ENCODE measurements around the gene MRPS27. TPM values are rescaled to one million over a fixed set of nuclear protein-coding genes. Genes with fewer than 3 reads are reported as not detected.

Gene MRPS27
- total RNA-seq, 1 donor from 2014 or later: 98.4 TPM

DNA sequence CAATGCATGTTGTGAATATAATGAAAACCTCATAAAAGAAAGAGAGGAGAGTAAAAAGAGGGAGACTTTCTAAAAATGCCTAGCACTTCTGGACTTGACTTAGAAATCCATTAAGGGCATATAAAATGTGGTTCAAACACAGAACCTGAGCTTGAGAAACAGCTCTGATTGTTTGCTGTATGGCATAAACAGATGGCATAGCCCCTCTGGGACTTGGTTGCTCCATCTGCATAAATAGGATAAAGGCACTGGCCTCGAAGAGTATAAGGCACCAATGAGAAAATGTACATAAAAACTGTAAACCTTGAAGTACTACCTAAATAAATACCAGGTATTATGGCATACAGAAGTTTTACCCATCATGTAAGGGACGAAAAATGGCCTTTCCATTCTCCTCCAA is 23.8 kb downstream of the MRPS27 start:
- DNase-seq (ENCODE audit: low spot score): no peak
- H3K9me3 Mint-ChIP-seq: no peaks in the 10 kb centered on the region
- H3K27me3 Mint-ChIP-seq (ENCODE audit: low read depth): no peaks in the 10 kb centered on the region
- peaks cover 27% of the 10 kb centered on the region for H3K4me1 Mint-ChIP-seq (ENCODE audit: low read depth)
- no peak overlapping the region for H3K4me3 Mint-ChIP-seq (ENCODE audit: low read depth)
- H3K36me3 Mint-ChIP-seq (ENCODE audit: low read depth): peaks cover 66% of the 10 kb centered on the region
- intact Hi-C loops (cut with micrococcal nuclease): no loop called here
- H3K27ac Mint-ChIP-seq: no peak overlapping the region

DNA sequence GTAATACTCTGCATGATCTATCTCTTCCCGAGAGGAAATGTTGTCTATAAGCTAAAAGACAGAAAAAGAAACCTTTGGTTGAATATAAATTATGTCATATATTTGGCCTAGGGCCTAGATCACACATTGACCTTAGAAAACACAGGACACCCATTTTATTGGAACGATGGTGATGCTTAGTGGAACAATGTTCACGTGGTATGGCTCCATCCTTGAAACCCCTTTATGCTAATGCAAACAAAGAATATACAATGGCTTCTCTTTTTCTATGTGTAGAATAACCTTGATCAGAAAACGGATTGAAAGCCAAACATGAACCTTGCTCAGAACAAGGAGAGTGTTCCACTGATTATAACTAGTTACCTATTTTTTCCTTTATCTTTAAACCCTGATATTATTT is 24.5 kb downstream of the MRPS27 start:
- intact Hi-C loops (cut with micrococcal nuclease): no loop called here
- Mint-ChIP-seq H3K4me1 (ENCODE audit: low read depth) (peaks cover 23% of the 10 kb centered on the region), H3K36me3 (ENCODE audit: low read depth) (peaks cover 63% of the 10 kb centered on the region), H3K27ac (no peak overlapping the region), H3K9me3 (no peaks in the 10 kb centered on the region), H3K27me3 (ENCODE audit: low read depth) (no peaks in the 10 kb centered on the region), H3K4me3 (ENCODE audit: low read depth) (no peak overlapping the region)
- no peak for DNase-seq (ENCODE audit: low spot score)

DNA sequence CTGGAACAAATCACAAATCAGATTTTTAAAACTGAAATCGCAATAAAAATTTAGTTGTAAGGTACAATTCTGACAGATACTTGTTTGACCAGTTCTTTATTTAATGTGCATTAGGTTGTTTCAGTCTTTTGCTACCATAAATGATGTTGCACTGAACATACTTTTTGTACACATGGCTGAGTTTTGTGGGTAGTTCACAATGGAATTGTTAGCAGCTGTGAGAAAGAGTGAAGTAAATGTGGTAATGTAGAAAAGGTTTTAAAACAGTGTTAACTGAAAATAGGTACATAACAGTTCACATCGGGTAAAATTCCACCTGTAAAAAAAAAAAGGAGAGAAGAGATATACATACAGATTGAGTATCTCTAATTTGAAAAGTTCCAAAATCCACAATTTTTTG is 25.6 kb downstream of the MRPS27 start:
- intact Hi-C loops (cut with micrococcal nuclease): no loop called here
- no peak for DNase-seq (ENCODE audit: low spot score)
- Mint-ChIP-seq H3K27me3 (ENCODE audit: low read depth) (no peaks in the 10 kb centered on the region), H3K36me3 (ENCODE audit: low read depth) (peaks cover 63% of the 10 kb centered on the region), H3K4me3 (ENCODE audit: low read depth) (no peak overlapping the region), H3K27ac (no peak overlapping the region), H3K4me1 (ENCODE audit: low read depth) (peaks cover 14% of the 10 kb centered on the region), H3K9me3 (no peaks in the 10 kb centered on the region)

DNA sequence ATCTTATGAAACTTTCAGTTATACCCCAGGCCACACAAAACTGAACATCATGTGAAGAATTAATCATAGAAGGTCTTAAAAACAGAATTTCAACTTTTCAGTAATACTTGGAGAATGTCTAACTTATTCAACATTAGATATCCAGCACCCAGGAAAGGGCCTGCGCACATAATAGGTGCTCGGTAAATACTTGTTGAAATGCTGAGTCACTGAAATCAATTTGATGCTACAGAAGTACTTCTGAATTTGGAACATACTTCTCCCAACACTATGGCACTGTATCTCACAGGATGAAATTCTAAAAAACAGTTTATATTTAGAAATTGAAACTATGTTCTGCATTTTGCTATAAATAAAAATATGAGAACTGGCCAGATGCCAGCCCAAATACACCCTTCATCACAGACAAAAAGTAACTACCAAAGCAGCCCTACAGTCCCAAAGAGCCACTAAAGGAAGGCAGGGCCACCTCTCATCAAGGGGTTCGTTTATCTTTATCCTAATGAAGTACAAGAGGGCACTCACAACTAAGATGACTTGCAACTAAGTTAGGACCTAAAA is 26.5 kb downstream of the MRPS27 start:
- Mint-ChIP-seq H3K9me3 (no peaks in the 10 kb centered on the region), H3K4me3 (ENCODE audit: low read depth) (no peak overlapping the region), H3K4me1 (ENCODE audit: low read depth) (peaks cover 8% of the 10 kb centered on the region), H3K27ac (no peak overlapping the region), H3K36me3 (ENCODE audit: low read depth) (peaks cover 60% of the 10 kb centered on the region), H3K27me3 (ENCODE audit: low read depth) (no peaks in the 10 kb centered on the region)
- DNase-seq (ENCODE audit: low spot score): no peak
- intact Hi-C loops (cut with micrococcal nuclease): no loop called here

DNA sequence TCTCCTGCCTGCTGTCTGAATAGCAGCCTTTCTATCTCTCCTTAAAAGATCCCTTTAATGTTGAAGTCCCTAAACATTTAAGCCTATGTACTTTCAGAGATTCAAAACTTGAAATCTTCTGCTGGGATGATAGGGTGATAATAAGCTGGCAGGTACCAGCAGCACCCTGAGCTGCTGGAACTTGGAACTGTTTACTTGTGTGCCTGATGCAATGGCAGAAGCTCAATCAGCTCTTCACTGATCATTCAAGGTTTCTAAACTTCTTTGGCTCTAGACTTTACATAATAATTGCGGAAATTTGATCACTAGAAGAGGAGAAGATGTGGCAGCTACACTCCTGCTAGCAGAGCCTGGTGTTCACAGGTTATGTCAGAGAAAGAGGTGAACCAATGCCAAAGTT is 27.6 kb downstream of the MRPS27 start:
- Mint-ChIP-seq H3K36me3 (ENCODE audit: low read depth) (peaks cover 63% of the 10 kb centered on the region), H3K27me3 (ENCODE audit: low read depth) (no peaks in the 10 kb centered on the region), H3K27ac (no peak overlapping the region), H3K9me3 (no peaks in the 10 kb centered on the region), H3K4me1 (ENCODE audit: low read depth) (peaks cover 4% of the 10 kb centered on the region), H3K4me3 (ENCODE audit: low read depth) (no peak overlapping the region)
- DNase-seq (ENCODE audit: low spot score): no peak
- intact Hi-C loops (cut with micrococcal nuclease): no loop called here

DNA sequence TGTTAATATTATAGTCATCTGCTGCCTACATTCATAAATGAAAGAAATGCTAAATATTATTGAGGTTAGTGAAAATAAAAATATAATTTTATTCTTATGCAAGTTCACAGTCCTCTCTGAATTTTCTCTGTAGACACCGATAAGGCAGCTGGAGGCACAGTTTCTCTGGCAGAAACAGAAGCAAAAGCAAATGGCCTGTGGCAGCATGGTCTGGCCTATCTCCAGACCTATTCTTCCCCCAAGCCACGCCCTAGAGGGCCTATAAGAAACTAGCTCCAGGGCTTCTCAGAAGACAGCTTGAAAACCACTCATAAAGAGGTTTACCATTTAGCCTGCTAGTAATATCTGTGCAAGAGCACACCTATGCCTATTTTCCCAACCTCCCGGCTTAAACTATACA is 28.4 kb downstream of the MRPS27 start:
- Mint-ChIP-seq H3K27me3 (ENCODE audit: low read depth) (no peaks in the 10 kb centered on the region), H3K9me3 (no peaks in the 10 kb centered on the region), H3K36me3 (ENCODE audit: low read depth) (peaks cover 62% of the 10 kb centered on the region)

DNA sequence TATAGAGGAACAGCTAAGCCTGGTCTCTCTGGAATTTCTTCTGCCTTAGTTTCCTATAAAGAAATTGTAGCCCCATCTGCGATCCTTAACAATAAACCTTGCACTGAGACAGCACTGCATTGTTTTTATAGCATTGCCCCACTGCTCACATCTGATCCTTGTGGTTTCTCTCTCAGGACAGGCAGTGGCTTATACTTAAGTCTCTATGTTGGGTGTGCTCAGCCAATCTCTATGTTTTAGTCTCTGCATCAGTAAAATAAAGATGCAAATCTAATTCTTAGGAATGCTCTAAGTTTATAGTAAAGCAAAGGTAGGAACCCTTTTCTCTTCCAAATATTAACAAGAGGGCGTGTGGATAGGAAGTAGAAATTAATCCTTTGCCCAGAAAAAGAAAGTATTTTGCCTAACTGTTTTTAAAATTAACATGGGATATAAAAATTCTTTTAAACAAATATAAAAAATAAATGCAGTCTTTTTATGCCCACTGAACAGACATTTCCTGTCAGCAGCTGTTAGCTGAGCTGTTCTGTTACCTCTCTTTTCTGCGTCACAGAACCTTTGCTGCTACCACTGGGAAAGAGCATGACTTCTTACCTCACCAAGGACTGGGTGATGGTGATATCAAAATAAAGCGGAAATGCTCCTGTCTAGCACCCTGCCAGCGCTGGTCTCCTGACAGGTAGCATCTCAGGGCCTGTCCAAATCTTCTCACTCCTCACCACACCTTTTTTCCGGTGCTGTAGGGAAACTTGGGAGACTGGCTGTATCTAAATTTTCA is 29.5 kb downstream of the MRPS27 start:
- Mint-ChIP-seq H3K27ac (no peak overlapping the region), H3K9me3 (no peaks in the 10 kb centered on the region), H3K4me1 (ENCODE audit: low read depth) (peaks cover 2% of the 10 kb centered on the region), H3K36me3 (ENCODE audit: low read depth) (peaks cover 60% of the 10 kb centered on the region), H3K27me3 (ENCODE audit: low read depth) (no peaks in the 10 kb centered on the region), H3K4me3 (ENCODE audit: low read depth) (no peak overlapping the region)
- no peak for DNase-seq (ENCODE audit: low spot score)
- intact Hi-C loops (cut with micrococcal nuclease): no loop called here

More for the DNA sequence above, 28.4 kb downstream of the MRPS27 start:
- intact Hi-C loops (cut with micrococcal nuclease): no loop called here
- no peak overlapping the region for H3K4me3 Mint-ChIP-seq (ENCODE audit: low read depth)
- DNase-seq (ENCODE audit: low spot score): no peak
- no peak overlapping the region for H3K27ac Mint-ChIP-seq
- peaks cover 2% of the 10 kb centered on the region for H3K4me1 Mint-ChIP-seq (ENCODE audit: low read depth)

DNA sequence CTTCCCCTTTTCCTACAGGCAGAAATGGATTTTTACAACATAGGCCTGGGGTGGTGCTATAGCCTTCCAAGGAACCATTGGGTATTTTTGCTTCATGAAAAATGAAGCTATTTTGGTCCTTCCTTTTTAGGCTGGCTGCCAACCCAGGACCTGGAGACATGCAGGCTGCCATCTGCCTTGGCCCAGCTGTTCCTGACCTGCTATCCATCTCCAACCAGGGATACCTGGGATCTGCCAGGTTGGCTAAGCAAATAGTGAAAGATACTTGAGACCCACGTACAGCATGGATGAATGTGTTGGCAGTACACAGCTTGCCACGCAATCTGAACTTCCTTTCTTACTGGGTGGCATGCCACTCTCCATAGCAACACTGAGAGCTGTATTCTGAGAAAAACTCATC is 31.1 kb downstream of the MRPS27 start:
- H3K36me3 Mint-ChIP-seq (ENCODE audit: low read depth): peaks cover 51% of the 10 kb centered on the region
- no peak overlapping the region for H3K27ac Mint-ChIP-seq
- DNase-seq (ENCODE audit: low spot score): no peak
- H3K4me3 Mint-ChIP-seq (ENCODE audit: low read depth): no peak overlapping the region
- no peaks in the 10 kb centered on the region for H3K9me3 Mint-ChIP-seq
- no peaks in the 10 kb centered on the region for H3K4me1 Mint-ChIP-seq (ENCODE audit: low read depth)
- H3K27me3 Mint-ChIP-seq (ENCODE audit: low read depth): no peaks in the 10 kb centered on the region
- intact Hi-C loops (cut with micrococcal nuclease): no loop called here

DNA sequence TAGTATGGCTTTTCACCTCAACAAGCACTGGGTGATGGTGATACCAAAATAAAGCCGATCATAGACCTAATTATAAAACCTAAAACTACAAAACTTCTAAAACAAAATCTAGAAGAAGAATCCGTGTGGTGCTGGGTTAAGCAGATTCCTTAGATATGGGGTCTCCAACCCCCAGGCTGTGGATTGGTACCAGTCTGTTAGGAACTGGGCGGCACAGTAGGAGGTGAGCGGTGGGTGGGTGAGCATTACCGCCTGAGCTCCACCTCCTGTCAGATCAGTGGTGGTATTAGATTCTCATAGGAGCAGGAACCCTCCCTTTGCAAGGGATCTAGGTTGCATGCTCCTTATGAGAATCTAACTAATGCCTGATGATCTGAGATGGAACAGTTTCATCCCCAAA is 33.2 kb downstream of the MRPS27 start:
- no peaks in the 10 kb centered on the region for H3K27me3 Mint-ChIP-seq (ENCODE audit: low read depth)
- no peak for DNase-seq (ENCODE audit: low spot score)
- no peaks in the 10 kb centered on the region for H3K9me3 Mint-ChIP-seq
- intact Hi-C loops (cut with micrococcal nuclease): no loop called here
- peaks cover 7% of the 10 kb centered on the region for H3K4me1 Mint-ChIP-seq (ENCODE audit: low read depth)
- no peak overlapping the region for H3K27ac Mint-ChIP-seq
- peaks cover 51% of the 10 kb centered on the region for H3K36me3 Mint-ChIP-seq (ENCODE audit: low read depth)
- H3K4me3 Mint-ChIP-seq (ENCODE audit: low read depth): no peak overlapping the region

DNA sequence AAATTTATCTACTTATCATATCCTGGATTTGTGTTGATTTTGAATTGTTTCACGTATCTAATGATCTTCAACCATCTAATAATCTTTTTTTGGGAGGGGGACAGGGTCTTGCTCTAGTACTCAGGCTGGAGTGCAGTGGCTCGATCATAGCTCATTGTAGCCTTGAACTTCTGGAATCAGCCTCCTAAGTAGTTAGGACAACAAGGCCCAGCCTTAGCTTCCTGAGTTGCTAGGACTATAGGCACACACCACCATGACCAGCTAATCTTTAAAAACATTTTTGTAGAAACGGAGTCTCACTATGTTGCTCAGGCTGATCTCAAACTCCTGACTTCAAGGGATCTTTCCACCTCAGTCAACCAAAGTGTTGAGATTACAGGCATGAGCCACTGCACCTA is 34.6 kb downstream of the MRPS27 start:
- no peaks in the 10 kb centered on the region for H3K9me3 Mint-ChIP-seq
- H3K27me3 Mint-ChIP-seq (ENCODE audit: low read depth): no peaks in the 10 kb centered on the region
- intact Hi-C loops (cut with micrococcal nuclease): no loop called here
- H3K36me3 Mint-ChIP-seq (ENCODE audit: low read depth): peaks cover 56% of the 10 kb centered on the region
- H3K4me1 Mint-ChIP-seq (ENCODE audit: low read depth): peaks cover 7% of the 10 kb centered on the region
- no peak for DNase-seq (ENCODE audit: low spot score)
- H3K4me3 Mint-ChIP-seq (ENCODE audit: low read depth): no peak overlapping the region
- H3K27ac Mint-ChIP-seq: no peak overlapping the region

DNA sequence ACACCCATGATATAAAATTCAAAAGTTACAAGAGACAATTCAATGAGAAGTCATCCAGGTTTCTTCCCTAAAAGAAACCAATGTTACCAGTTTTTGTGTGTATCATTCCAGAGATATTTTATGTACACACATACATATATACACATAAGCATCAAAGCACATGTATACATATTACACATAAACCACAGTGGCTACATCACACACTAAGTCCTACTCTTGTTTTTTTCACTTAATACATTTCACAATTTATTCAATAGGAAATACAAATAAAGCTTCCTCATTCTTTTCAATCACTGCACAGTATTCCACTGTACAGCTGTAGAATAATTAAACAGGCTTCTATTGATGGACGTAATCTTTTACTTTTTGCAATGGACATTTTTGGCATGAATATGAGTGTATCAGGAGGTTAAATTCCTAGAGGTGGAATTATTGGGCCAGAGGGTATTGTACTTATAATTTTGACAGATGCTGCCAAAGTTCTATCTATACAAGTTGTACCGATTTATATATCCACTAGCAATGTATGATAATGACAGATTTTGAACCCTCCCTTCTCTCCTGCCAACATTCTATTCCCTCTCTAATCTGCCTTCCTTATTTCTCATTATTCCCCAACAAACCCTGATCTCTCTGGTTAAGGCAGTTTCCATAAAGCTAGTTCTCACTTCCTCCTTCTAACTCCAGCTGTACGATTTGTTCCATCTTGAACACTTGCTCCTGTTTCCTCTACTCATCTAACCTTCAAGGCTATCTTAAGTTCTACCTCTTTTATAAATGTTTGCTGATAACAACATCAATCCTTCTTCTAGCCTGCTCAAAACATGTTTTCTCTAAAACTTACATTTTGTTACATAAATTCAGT is 35.2 kb downstream of the MRPS27 start:
- intact Hi-C loops (cut with micrococcal nuclease): no loop called here
- Mint-ChIP-seq H3K36me3 (ENCODE audit: low read depth) (peaks cover 54% of the 10 kb centered on the region), H3K27me3 (ENCODE audit: low read depth) (no peaks in the 10 kb centered on the region), H3K27ac (no peak overlapping the region), H3K9me3 (no peaks in the 10 kb centered on the region), H3K4me3 (ENCODE audit: low read depth) (no peak overlapping the region), H3K4me1 (ENCODE audit: low read depth) (peaks cover 7% of the 10 kb centered on the region)
- DNase-seq (ENCODE audit: low spot score): no peak

DNA sequence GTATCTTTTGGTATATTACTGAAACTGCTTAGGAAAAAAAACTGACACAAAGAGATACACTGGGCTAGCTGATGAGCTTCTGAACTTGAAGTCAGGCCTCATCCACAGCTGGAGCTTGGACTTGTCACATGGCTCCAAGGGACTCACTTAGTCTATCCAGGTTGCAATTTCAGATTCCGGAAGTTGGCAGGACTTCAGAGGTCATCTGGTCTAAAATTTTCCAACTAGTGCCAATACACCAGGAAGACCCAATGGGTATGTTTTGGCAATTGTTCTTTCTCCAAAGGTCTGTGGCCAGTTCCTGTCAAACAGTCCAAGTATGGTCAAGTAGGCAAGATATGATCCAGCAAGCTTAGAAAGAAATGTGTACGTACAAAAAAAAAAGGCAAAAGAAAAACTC is 36.7 kb downstream of the MRPS27 start:
- DNase-seq (ENCODE audit: low spot score): no peak
- Mint-ChIP-seq H3K27me3 (ENCODE audit: low read depth) (no peaks in the 10 kb centered on the region), H3K9me3 (no peaks in the 10 kb centered on the region), H3K4me1 (ENCODE audit: low read depth) (peaks cover 7% of the 10 kb centered on the region), H3K27ac (no peak overlapping the region), H3K4me3 (ENCODE audit: low read depth) (no peak overlapping the region), H3K36me3 (ENCODE audit: low read depth) (peaks cover 55% of the 10 kb centered on the region)
- intact Hi-C loops (cut with micrococcal nuclease): no loop called here

DNA sequence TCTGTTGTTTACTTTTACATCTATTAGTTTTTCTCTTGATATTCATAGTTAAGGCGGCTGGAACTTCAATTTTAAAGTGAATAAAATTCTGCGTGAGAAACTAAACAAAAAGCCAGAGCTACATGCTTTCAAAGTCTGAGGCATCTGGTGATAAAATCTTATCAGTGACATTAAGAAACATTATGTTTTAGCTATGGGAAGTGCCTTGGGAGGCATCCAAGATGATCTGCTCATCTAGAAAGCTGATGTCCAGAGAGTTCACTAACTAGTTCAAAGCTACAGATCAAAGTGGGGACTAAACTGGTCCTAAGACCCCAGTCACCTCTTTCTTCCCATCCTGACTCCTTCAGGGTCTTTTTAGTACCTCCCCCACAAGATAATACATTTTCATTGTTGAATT is 37.2 kb downstream of the MRPS27 start:
- DNase-seq (ENCODE audit: low spot score): no peak
- H3K27me3 Mint-ChIP-seq (ENCODE audit: low read depth): no peaks in the 10 kb centered on the region
- H3K27ac Mint-ChIP-seq: no peak overlapping the region
- no peak overlapping the region for H3K4me3 Mint-ChIP-seq (ENCODE audit: low read depth)
- no peaks in the 10 kb centered on the region for H3K9me3 Mint-ChIP-seq
- intact Hi-C loops (cut with micrococcal nuclease): no loop called here
- peaks cover 7% of the 10 kb centered on the region for H3K4me1 Mint-ChIP-seq (ENCODE audit: low read depth)
- H3K36me3 Mint-ChIP-seq (ENCODE audit: low read depth): peaks cover 56% of the 10 kb centered on the region
